HCT116 (cell line): ENCODE data around the gene GAL3ST3. TPM values are rescaled to one million over a fixed set of nuclear protein-coding genes. Genes with fewer than 3 reads are reported as not detected.

Experiments used
- ATAC-seq: fragments of 200-7000 bp; cut with Tn5 transposase; 2 replicates; pipeline ENCODE4 v1.9.1; 2020; ENCODE audit warnings: mild to moderate bottlenecking, moderate library complexity
- BruUV-seq: library from RNA; stranded (reverse); fragments of 400-500 nt; replicated peaks from 2 replicates; lab custom pipeline; 2021; lab: Mats Ljungman, UMichigan
- CTCF ChIA-PET: fragments of 300-600 bp; sonication (Branson Sonifier 250); formaldehyde crosslinking; loops from one replicate; lab custom pipeline; 2021; ENCODE audit warnings: antibody characterized with exemption; lab: Charles Lee
- POLR2A ChIA-PET: fragments of 300-600, 350-600 bp; sonication (Branson Sonifier 250); formaldehyde crosslinking; loops from one replicate; lab custom pipeline; 2021; ENCODE audit warnings: antibody characterized with exemption; lab: Charles Lee
- RAD21 ChIA-PET, 2 experiments: fragments of 300-600 bp; sonication (Branson Sonifier 250); formaldehyde crosslinking; loops; one replicate each; lab custom pipeline; 2023; ENCODE audit warnings: low total read pairs in 2 of 2; ENCODE audit not compliant: uncharacterized antibody in 2 of 2, unreplicated experiment in 2 of 2, low non-redundant PET in 1 of 2; lab: Charles Lee
- DNase-seq: peaks from one replicate; pipeline ENCODE4 v3.0.0-alpha.2; 2010; ENCODE audit warnings: low read depth, low spot score
- H2AFZ ChIP-seq: fragments of 200-600 bp; shearing (Covaris generic), sonication (generic); 2 replicates; pipeline ENCODE4 v1.6.1; 2017; ENCODE audit warnings: low read depth, mixed run types, mixed read lengths, antibody characterized with exemption, low read length; ENCODE audit not compliant: poor library complexity, severe bottlenecking
- H3K27ac ChIP-seq: 2 replicates; pipeline ENCODE4 v1.5.1; 2012; ENCODE audit warnings: low read depth, low read length
- H3K27me3 ChIP-seq: fragments of 200-600 bp; sonication (generic); 2 replicates; pipeline ENCODE4 v1.6.1; 2016; ENCODE audit warnings: mixed run types, low read length, mixed read lengths; ENCODE audit not compliant: insufficient read depth
- H3K36me3 ChIP-seq, 2 experiments: fragments of 200-500 bp in 1 of 2; fragments of 200-600 bp in 1 of 2; sonication (Bioruptor generic) in 1 of 2; sonication (generic) in 1 of 2; 2 replicates each; pipeline versions ENCODE4 v1.5.1 to v1.6.1; 2014 to 2016; ENCODE audit warnings: low read length in 2 of 2, inconsistent platforms in 1 of 2, mixed read lengths in 1 of 2, mixed run types in 1 of 2; ENCODE audit not compliant: insufficient read depth in 2 of 2, control insufficient read depth in 1 of 2
- H3K4me1 ChIP-seq, 2 experiments: fragments of 200-600 bp in 1 of 2; sonication (generic) in 1 of 2; 2 replicates each; pipeline versions ENCODE4 v1.5.1 to v1.6.1; 2012 to 2017; ENCODE audit warnings: low read length in 2 of 2, inconsistent platforms in 1 of 2, mild to moderate bottlenecking in 1 of 2, mixed read lengths in 1 of 2, mixed run types in 1 of 2, moderate library complexity in 1 of 2; ENCODE audit not compliant: insufficient read depth in 2 of 2, control insufficient read depth in 1 of 2
- H3K4me2 ChIP-seq: fragments of 200-600 bp; sonication (generic); 2 replicates; pipeline ENCODE4 v1.6.1; 2017; ENCODE audit warnings: mixed run types, low read length, mixed read lengths
- H3K4me3 ChIP-seq, 2 experiments: fragments of 200-600 bp in 1 of 2; sonication (generic) in 1 of 2; replicated peaks in 1 of 2; 2 replicates each; pipeline ENCODE4 v1.5.1; 2011 to 2016; ENCODE audit warnings: low read length in 2 of 2, control low read depth in 1 of 2, low read depth in 1 of 2, mild to moderate bottlenecking in 1 of 2, mixed read lengths in 1 of 2, mixed run types in 1 of 2
- H3K79me2 ChIP-seq: fragments of 200-600 bp; sonication (generic); 2 replicates; pipeline ENCODE4 v1.6.1; 2017; ENCODE audit warnings: mild to moderate bottlenecking, mixed run types, low read length, moderate library complexity, mixed read lengths; ENCODE audit not compliant: insufficient read depth
- H3K9ac ChIP-seq: fragments of 200-600 bp; sonication (generic); 2 replicates; pipeline ENCODE4 v1.6.1; 2016; ENCODE audit warnings: low read length, mixed read lengths
- H3K9me2 ChIP-seq: fragments of 200-600 bp; sonication (generic), shearing (Covaris generic); 2 replicates; pipeline ENCODE4 v1.6.1; 2017; ENCODE audit warnings: mixed run types, mild to moderate bottlenecking, moderate library complexity; ENCODE audit not compliant: insufficient read depth
- H3K9me3 ChIP-seq, 2 experiments: fragments of 200-500 bp in 1 of 2; fragments of 200-600 bp in 1 of 2; sonication (Bioruptor generic) in 1 of 2; sonication (generic) in 1 of 2; 2 replicates each; pipeline ENCODE4 v1.6.1; 2014 to 2017; ENCODE audit warnings: low read length in 2 of 2, mixed read lengths in 2 of 2, inconsistent platforms in 1 of 2, low read depth in 1 of 2, mild to moderate bottlenecking in 1 of 2, mixed run types in 1 of 2, moderate library complexity in 1 of 2; ENCODE audit not compliant: control insufficient read depth in 1 of 2, insufficient read depth in 1 of 2
- H4K20me1 ChIP-seq: fragments of 200-600 bp; sonication (generic), shearing (Covaris generic); 2 replicates; pipeline ENCODE4 v1.6.1; 2017; ENCODE audit warnings: mixed run types, mild to moderate bottlenecking, moderate library complexity; ENCODE audit not compliant: insufficient read depth
- CBX3 ChIP-seq: IDR thresholded peaks from 2 replicates; pipeline ENCODE4 v1.6.1; 2012; ENCODE audit warnings: low read depth
- EGR1 ChIP-seq: IDR thresholded peaks from 2 replicates; pipeline ENCODE4 v1.6.1; 2012; ENCODE audit warnings: low read depth
- ELF1 ChIP-seq: IDR thresholded peaks from 2 replicates; pipeline ENCODE4 v1.6.1; 2012; ENCODE audit warnings: low read depth, borderline replicate concordance
- FOSL1 ChIP-seq: IDR thresholded peaks from 2 replicates; pipeline ENCODE4 v1.6.1; 2012; ENCODE audit warnings: low read depth
- POLR2AphosphoS5 ChIP-seq: IDR thresholded peaks from 2 replicates; pipeline ENCODE4 v1.6.1; 2011; ENCODE audit warnings: mild to moderate bottlenecking, low read depth, low read length, moderate library complexity
- RAD21 ChIP-seq: IDR thresholded peaks from 2 replicates; pipeline ENCODE4 v1.6.1; 2012; ENCODE audit warnings: low read depth, mild to moderate bottlenecking
- SIN3A ChIP-seq: IDR thresholded peaks from 2 replicates; pipeline ENCODE4 v1.6.1; 2012; ENCODE audit warnings: low read depth
- SRF ChIP-seq: IDR thresholded peaks from 2 replicates; pipeline ENCODE4 v1.6.1; 2012; ENCODE audit warnings: low read depth
- TCF7L2 ChIP-seq: IDR thresholded peaks from 2 replicates; pipeline ENCODE4 v1.7.0; 2011; ENCODE audit warnings: borderline replicate concordance, inconsistent platforms; ENCODE audit not compliant: insufficient read depth, insufficient read length; ENCODE audit errors: extremely low read depth
- ZNF274 ChIP-seq: fragments of 200-500 bp; sonication (Bioruptor generic); IDR thresholded peaks from 2 replicates; pipeline ENCODE4 v1.6.1; 2014; ENCODE audit warnings: mild to moderate bottlenecking, low read depth, low read length, inconsistent platforms
- intact Hi-C: fragments of 100-400 bp; cut with micrococcal nuclease; formaldehyde crosslinking; loops from 2 replicates; pipeline ENCODE4 v1.10.0; 2022
- total RNA-seq: library from RNA; stranded (reverse); gene quantifications from one replicate; pipeline ENCODE4 v1.2.1, GENCODE V29; 2021; ENCODE audit not compliant: unreplicated experiment
- TF ChIP-seq, protein P1 (sequence below): IDR thresholded peaks from 2 replicates; pipeline ENCODE4 v1.6.1; 2011; ENCODE audit warnings: mild to moderate bottlenecking, low read length, moderate library complexity; ENCODE audit not compliant: insufficient replicate concordance; ENCODE audit errors: extremely low read depth
- TF ChIP-seq, protein P2 (sequence below): IDR thresholded peaks from 2 replicates; pipeline ENCODE4 v1.6.1; 2012

The GAL3ST3 gene
- total RNA-seq, 1 experiment from 2014 or later: not detected

DNA sequence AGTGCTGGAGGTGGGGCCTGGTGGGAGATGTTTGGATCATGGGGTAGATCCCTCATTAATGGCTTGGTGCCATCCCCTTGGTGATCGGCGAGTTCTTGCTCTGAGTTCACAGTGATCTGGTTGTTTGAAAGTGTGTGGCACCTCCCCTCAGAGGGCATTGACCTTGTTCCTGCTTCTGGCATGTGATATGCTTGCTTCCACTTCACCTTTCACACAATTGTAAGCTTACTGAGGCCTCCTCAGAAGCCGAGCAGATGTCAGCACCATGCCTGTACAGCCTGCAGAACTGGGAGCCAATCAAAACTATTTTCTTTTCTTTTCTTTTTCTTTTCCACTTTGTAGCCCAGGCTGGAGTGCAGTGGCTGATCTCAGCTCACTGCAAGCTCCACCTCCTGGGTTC is 11.6 kb downstream of the GAL3ST3 start:
- Histone ChIP-seq H3K9ac (no peak overlapping the region), H3K4me1 (no peaks in the 10 kb centered on the region), H4K20me1 (no peaks in the 10 kb centered on the region), H3K79me2 (no peaks in the 10 kb centered on the region), H3K27me3 (no peaks in the 10 kb centered on the region), H3K9me3 (no peaks in the 10 kb centered on the region), H3K4me3 (no peak overlapping the region), H3K9me2 (no peaks in the 10 kb centered on the region), H2AFZ (no peak overlapping the region), H3K36me3 (no peaks in the 10 kb centered on the region), H3K4me2 (no peak overlapping the region), H3K27ac (no peak overlapping the region)
- CTCF ChIA-PET: no interaction called here
- RAD21 ChIA-PET: no interaction called here
- no TSS peak for BruUV-seq
- intact Hi-C loops: no loop called here
- TF ChIP-seq RAD21: no peak
- TF ChIP-seq FOSL1: no peak
- TF ChIP-seq, protein P1, sequence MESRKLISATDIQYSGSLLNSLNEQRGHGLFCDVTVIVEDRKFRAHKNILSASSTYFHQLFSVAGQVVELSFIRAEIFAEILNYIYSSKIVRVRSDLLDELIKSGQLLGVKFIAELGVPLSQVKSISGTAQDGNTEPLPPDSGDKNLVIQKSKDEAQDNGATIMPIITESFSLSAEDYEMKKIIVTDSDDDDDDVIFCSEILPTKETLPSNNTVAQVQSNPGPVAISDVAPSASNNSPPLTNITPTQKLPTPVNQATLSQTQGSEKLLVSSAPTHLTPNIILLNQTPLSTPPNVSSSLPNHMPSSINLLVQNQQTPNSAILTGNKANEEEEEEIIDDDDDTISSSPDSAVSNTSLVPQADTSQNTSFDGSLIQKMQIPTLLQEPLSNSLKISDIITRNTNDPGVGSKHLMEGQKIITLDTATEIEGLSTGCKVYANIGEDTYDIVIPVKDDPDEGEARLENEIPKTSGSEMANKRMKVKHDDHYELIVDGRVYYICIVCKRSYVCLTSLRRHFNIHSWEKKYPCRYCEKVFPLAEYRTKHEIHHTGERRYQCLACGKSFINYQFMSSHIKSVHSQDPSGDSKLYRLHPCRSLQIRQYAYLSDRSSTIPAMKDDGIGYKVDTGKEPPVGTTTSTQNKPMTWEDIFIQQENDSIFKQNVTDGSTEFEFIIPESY: no peak
- no peak for TF ChIP-seq CBX3
- no peak for TF ChIP-seq SRF
- TF ChIP-seq ELF1: no peak
- TF ChIP-seq POLR2AphosphoS5: no peak
- TF ChIP-seq, protein P2, sequence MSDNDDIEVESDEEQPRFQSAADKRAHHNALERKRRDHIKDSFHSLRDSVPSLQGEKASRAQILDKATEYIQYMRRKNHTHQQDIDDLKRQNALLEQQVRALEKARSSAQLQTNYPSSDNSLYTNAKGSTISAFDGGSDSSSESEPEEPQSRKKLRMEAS: no peak
- no peak for TF ChIP-seq EGR1
- TF ChIP-seq ZNF274: no peak
- TF ChIP-seq TCF7L2: no peak
- TF ChIP-seq SIN3A: no peak
- ATAC-seq: no peak
- DNase-seq: no peak
- POLR2A ChIA-PET: no interaction called here
